ENCODE results near the gene DYNC1H1. TPM values are rescaled to one million over a fixed set of nuclear protein-coding genes. Genes with fewer than 3 reads are reported as not detected.

Gene DYNC1H1
- total RNA-seq, 4 donors from 2014 or later: 606 to 1,020 (median 666) TPM

DNA sequence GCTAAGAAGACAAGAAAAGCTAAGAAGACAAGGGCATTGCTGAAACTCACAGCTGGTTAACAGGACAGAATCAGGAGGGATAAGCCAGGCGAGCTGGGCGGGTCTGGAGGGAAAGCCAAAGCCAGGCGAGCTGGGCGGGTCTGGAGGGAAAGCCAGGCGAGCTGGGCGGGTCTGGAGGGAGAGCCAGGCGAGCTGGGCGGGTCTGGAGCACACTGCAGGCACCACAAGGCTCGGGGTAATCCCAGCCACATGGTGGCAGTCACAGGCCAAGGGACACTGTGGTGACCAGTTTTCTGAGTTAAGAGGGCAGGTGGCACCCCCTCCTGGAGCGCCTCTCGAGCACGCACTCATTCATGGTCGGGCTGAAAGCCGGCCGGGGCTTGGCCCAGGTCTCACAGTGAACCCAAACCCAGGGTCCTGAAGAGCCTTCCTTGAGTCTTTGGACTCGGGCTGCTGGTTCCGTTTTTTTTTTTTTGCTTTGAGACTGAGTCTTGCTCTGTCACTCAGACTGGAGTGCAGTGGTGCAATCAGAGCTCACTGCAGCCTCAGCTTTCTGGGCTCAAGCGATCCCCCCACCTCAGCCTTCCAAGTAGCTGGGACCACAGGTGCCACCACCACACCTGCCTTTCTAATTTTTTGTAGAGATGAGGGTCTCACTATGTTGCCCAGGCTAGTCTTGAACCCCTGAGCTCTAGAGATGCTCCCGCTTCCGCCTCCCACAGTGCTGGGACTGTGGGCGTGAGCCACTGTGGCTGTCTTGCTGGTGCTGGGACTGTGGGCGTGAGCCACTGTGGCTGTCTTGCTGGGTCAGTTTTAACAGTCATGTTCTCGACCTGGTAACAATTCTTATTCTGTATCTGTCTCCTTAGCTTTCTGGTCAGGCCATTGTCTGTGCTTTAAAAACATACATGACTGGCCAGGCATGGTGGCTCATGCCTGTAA lies 82.2 kb downstream of the DYNC1H1 start:
- Histone ChIP-seq H3K27me3 (no peaks in the 10 kb centered on the region), H3K4me1 (peaks cover 0 to 54% (median 7%) of the 10 kb centered on the region in 3 donors), H3K4me3 (no peak overlapping the region), H3K27ac (peak overlapping the region in 3 of 4 donors; percentile 26 to 55 (median 45)), H3K36me3 (peaks cover 0 to 98% of the 10 kb centered on the region in 2 donors), H3K9me3 (no peaks in the 10 kb centered on the region)
- TF ChIP-seq, protein P1, sequence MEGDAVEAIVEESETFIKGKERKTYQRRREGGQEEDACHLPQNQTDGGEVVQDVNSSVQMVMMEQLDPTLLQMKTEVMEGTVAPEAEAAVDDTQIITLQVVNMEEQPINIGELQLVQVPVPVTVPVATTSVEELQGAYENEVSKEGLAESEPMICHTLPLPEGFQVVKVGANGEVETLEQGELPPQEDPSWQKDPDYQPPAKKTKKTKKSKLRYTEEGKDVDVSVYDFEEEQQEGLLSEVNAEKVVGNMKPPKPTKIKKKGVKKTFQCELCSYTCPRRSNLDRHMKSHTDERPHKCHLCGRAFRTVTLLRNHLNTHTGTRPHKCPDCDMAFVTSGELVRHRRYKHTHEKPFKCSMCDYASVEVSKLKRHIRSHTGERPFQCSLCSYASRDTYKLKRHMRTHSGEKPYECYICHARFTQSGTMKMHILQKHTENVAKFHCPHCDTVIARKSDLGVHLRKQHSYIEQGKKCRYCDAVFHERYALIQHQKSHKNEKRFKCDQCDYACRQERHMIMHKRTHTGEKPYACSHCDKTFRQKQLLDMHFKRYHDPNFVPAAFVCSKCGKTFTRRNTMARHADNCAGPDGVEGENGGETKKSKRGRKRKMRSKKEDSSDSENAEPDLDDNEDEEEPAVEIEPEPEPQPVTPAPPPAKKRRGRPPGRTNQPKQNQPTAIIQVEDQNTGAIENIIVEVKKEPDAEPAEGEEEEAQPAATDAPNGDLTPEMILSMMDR (IDR thresholded peaks at IDR 0.05): peak in 3 of 4 experiments; percentile 47 to 62 (median 60)
- no peak for TF ChIP-seq POLR2A (IDR thresholded peaks at IDR 0.05)
- peak; percentile 92 for ATAC-seq
- 8 to 37% methylated on average over 10 to 23 of the region's 23 CpGs for WGBS, 2 donors (ENCODE audit: low coverage in 1 of 2)

DNA sequence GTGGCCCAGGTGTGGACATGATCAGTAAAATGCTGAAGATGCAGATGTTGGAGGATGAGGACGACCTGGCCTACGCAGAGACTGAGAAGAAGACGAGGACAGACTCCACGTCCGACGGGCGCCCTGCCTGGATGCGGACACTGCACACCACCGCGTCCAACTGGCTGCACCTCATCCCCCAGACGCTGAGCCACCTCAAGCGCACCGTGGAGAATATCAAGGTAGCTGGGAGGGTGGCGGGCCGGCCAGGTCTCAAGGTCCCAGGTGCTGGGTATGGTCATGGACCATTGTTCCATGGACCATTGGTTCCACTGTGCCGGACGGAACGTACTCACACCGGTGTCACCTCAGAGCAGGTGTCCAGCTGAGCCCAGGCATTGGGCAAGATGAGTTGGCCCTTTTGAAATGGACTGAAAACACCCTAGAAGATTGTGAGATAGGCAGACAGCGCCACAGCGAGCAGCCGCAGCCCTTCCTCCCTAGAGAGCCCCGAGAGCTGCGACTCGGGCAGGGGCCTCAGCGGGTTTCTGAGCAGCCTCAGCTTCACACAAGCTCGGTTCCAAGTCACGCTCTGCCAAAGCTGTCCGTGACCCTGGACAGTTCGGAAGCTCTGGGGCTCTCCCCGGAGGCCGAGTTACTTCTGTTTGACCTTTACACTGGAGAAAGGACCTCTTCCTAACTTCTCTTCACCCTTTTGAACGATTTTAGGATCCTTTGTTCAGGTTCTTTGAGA lies 83.6 kb downstream of the DYNC1H1 start:
- WGBS, 2 donors (ENCODE audit: low coverage in 1 of 2): 81% methylated on average over 6 of the region's 33 CpGs; no CpG with 5 or more reads in 1 of the 2 donors
- no peak overlapping the region for H3K4me3 ChIP-seq
- peaks cover 0 to 51% (median 7%) of the 10 kb centered on the region in 3 donors for H3K4me1 ChIP-seq
- H3K27me3 ChIP-seq: no peaks in the 10 kb centered on the region
- ATAC-seq: no peak
- no peak overlapping the region for H3K27ac ChIP-seq
- TF ChIP-seq POLR2AphosphoS5 (IDR thresholded peaks at IDR 0.05) (no peak), POLR2A (IDR thresholded peaks at IDR 0.05) (no peak), EP300 (IDR thresholded peaks at IDR 0.05) (no peak)
- TF ChIP-seq, protein P1 (IDR thresholded peaks at IDR 0.05): no peak
- no peaks in the 10 kb centered on the region for H3K9me3 ChIP-seq
- peaks cover 0 to 98% of the 10 kb centered on the region in 2 donors for H3K36me3 ChIP-seq

DNA sequence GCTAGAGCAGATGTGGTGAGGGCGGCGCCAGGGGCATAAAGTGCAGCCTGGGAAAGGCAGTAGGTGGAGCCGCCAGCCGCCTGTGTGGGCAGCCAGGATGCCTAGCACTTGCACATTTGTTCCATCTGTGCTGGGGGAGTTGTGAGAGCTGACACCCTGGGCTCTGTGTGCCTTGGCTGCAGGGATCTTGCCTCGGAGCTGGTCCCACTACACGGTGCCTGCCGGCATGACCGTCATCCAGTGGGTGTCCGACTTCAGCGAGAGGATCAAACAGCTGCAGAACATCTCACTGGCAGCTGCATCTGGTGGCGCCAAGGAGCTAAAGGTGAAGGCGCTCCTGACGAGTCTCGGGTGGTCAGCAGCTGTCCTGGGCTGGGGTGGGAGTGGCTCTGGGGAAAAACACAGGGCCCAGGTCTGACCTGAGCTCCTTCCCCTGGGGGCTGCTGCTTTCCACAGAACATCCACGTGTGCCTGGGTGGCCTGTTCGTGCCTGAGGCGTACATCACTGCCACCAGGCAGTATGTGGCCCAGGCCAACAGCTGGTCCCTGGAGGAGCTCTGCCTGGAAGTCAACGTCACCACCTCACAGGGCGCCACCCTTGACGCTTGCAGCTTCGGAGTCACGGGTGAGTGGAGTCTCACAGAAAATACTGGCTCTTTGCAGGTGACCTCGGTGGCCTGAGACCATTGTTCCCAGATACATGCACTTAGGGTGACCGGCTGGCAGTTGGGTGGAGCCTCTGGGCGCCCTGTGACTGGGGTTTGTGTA lies 85.1 kb downstream of the DYNC1H1 start:
- no peaks in the 10 kb centered on the region for H3K27me3 ChIP-seq

DNA sequence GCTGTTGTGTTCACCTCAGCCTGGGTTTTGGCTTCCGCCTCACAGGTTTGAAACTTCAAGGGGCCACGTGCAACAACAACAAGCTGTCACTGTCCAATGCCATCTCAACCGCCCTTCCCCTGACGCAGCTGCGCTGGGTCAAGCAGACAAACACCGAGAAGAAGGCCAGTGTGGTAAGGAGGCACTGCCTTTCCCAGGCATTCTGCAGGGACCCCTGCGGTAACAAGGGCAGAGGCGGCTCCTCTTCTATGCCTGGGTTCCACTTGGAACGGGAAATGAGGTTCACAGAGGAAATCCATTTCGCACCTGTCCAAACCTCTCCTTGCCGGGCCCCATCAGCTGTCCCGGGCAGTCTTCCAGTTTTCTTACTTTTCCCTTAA lies 85.6 kb downstream of the DYNC1H1 start:
- Histone ChIP-seq H3K27ac (peak overlapping the region in 3 of 4 donors; percentile 32 to 64 (median 42)), H3K36me3 (peaks cover 0 to 95% of the 10 kb centered on the region in 2 donors)
- WGBS, 2 donors (ENCODE audit: low coverage in 1 of 2): 80 to 88% methylated on average over 5 to 6 of the region's 12 CpGs

More for the DNA sequence above, 85.1 kb downstream of the DYNC1H1 start:
- Histone ChIP-seq H3K36me3 (peaks cover 0 to 97% of the 10 kb centered on the region in 2 donors), H3K9me3 (no peaks in the 10 kb centered on the region), H3K4me3 (no peak overlapping the region), H3K4me1 (peaks cover 0 to 38% (median 7%) of the 10 kb centered on the region in 3 donors), H3K27ac (peak overlapping the region in 3 of 4 donors; percentile 32 to 64 (median 42))
- no peak for TF ChIP-seq EP300 (IDR thresholded peaks at IDR 0.05)
- TF ChIP-seq POLR2AphosphoS5 (IDR thresholded peaks at IDR 0.05): no peak
- no peak for TF ChIP-seq POLR2A (IDR thresholded peaks at IDR 0.05)
- TF ChIP-seq, protein P1 (IDR thresholded peaks at IDR 0.05): no peak
- no peak for ATAC-seq
- 78 to 83% methylated on average over 2 to 5 of the region's 25 CpGs for WGBS, 2 donors (ENCODE audit: low coverage in 1 of 2)

More for the DNA sequence above, 85.6 kb downstream of the DYNC1H1 start:
- Histone ChIP-seq H3K4me1 (peaks cover 0 to 38% (median 7%) of the 10 kb centered on the region in 3 donors), H3K9me3 (no peaks in the 10 kb centered on the region), H3K4me3 (no peak overlapping the region), H3K27me3 (no peaks in the 10 kb centered on the region)
- ATAC-seq: no peak
- TF ChIP-seq EP300 (IDR thresholded peaks at IDR 0.05) (no peak), POLR2A (IDR thresholded peaks at IDR 0.05) (no peak), POLR2AphosphoS5 (IDR thresholded peaks at IDR 0.05) (no peak)
- TF ChIP-seq, protein P1 (IDR thresholded peaks at IDR 0.05): no peak

Measured in gastroesophageal sphincter (tissue), 4 donors.